GM23248 (cell line): Measurements from ENCODE around the gene SUDS3. TPM values are rescaled to one million over a fixed set of nuclear protein-coding genes. Genes with fewer than 3 reads are reported as not detected.

Experiments
- DNase-seq: peaks from one replicate; pipeline ENCODE4 v3.0.0-alpha.2; 2015
- H2AFZ ChIP-seq: fragments of 200-600 bp; sonication (generic); 2 replicates; pipeline ENCODE4 v1.6.1; 2016; ENCODE audit warnings: antibody characterized with exemption
- H3F3A ChIP-seq: fragments of 200-600 bp; sonication (generic); 2 replicates; pipeline ENCODE4 v1.6.1; 2016; ENCODE audit warnings: mild to moderate bottlenecking, antibody characterized with exemption, mixed run types; ENCODE audit not compliant: insufficient read depth
- H3K27ac ChIP-seq: fragments of 200-600 bp; sonication (generic); 2 replicates; pipeline ENCODE4 v1.5.1; 2016; ENCODE audit warnings: mild to moderate bottlenecking
- H3K27me3 ChIP-seq: fragments of 200-600 bp; sonication (generic); replicated peaks from 2 replicates; pipeline ENCODE4 v1.6.1; 2016; ENCODE audit warnings: mild to moderate bottlenecking; ENCODE audit not compliant: insufficient read depth
- H3K36me3 ChIP-seq: fragments of 200-600 bp; sonication (generic); 2 replicates; pipeline ENCODE4 v1.6.1; 2016; ENCODE audit warnings: low read depth, mild to moderate bottlenecking
- H3K4me1 ChIP-seq: fragments of 200-600 bp; sonication (generic); 2 replicates; pipeline ENCODE4 v1.6.1; 2016; ENCODE audit warnings: mild to moderate bottlenecking; ENCODE audit not compliant: insufficient read depth
- H3K4me2 ChIP-seq: fragments of 200-600 bp; sonication (generic); one replicate; pipeline ENCODE4 v1.6.1; 2016; ENCODE audit warnings: mild to moderate bottlenecking; ENCODE audit not compliant: unreplicated experiment
- H3K4me3 ChIP-seq: fragments of 200-600 bp; sonication (generic); 2 replicates; pipeline ENCODE4 v1.5.1; 2016; ENCODE audit warnings: mild to moderate bottlenecking
- H3K79me2 ChIP-seq: fragments of 200-600 bp; sonication (generic); 2 replicates; pipeline ENCODE4 v1.6.1; 2016; ENCODE audit warnings: mild to moderate bottlenecking; ENCODE audit not compliant: insufficient read depth
- H3K9ac ChIP-seq: fragments of 200-600 bp; sonication (generic); 2 replicates; pipeline ENCODE4 v1.6.1; 2016; ENCODE audit warnings: mild to moderate bottlenecking
- H3K9me2 ChIP-seq: fragments of 200-600 bp; sonication (generic); 2 replicates; pipeline ENCODE4 v1.6.1; 2016; ENCODE audit warnings: mixed run types, mild to moderate bottlenecking, moderate library complexity; ENCODE audit not compliant: insufficient read depth
- H3K9me3 ChIP-seq: fragments of 200-600 bp; sonication (generic); one replicate; pipeline ENCODE4 v1.6.1; 2017; ENCODE audit warnings: low read depth
- H4K20me1 ChIP-seq: fragments of 200-600 bp; sonication (generic); 2 replicates; pipeline ENCODE4 v1.6.0; 2016; ENCODE audit not compliant: insufficient read depth
- EZH2 ChIP-seq: fragments of 200-600 bp; sonication (generic); IDR thresholded peaks from 2 replicates; pipeline ENCODE4 v1.6.1; 2018; ENCODE audit warnings: antibody characterized with exemption, mild to moderate bottlenecking; ENCODE audit not compliant: insufficient read depth, poor library complexity, severe bottlenecking
- EZH2phosphoT487 ChIP-seq: fragments of 200-600 bp; sonication (generic); IDR thresholded peaks from 2 replicates; pipeline ENCODE4 v1.6.1; 2018; ENCODE audit warnings: antibody characterized with exemption, moderate library complexity, mild to moderate bottlenecking, low read depth; ENCODE audit not compliant: insufficient read depth
- WGBS, 2 experiments: methylation state at CpG; one replicate each; pipeline ENCODE4 v1.1.6; 2015 to 2017; ENCODE audit warnings: low lambda C conversion rate in 2 of 2, low coverage in 1 of 2; ENCODE audit errors: missing lambda C conversion rate in 2 of 2; 5-methylcytosine and 5-hydroxymethylcytosine counted together
- in situ Hi-C: fragments of 300-500 bp; cut with MboI; formaldehyde crosslinking; loops from 2 replicates; pipeline ENCODE4 v1.15.0; 2020
- polyA plus RNA-seq: library from polyadenylated mRNA; unstranded; fragments of >200 nt; fragmentation: Nextera tagmentation; extraction: Ambion mirVana; gene quantifications from 2 replicates; pipeline ENCODE4 v1.2.1, GENCODE V29; 2016
- total RNA-seq: library from RNA; depleted of rRNA; stranded (reverse); fragments of >200 nt; shearing (Covaris generic); gene quantifications from 2 replicates; pipeline ENCODE4 v1.2.3, GENCODE V29; 2014

Gene SUDS3
- total and polyA plus RNA-seq, 2 experiments from 2014 or later, result 17.6 to 27.1 TPM

DNA sequence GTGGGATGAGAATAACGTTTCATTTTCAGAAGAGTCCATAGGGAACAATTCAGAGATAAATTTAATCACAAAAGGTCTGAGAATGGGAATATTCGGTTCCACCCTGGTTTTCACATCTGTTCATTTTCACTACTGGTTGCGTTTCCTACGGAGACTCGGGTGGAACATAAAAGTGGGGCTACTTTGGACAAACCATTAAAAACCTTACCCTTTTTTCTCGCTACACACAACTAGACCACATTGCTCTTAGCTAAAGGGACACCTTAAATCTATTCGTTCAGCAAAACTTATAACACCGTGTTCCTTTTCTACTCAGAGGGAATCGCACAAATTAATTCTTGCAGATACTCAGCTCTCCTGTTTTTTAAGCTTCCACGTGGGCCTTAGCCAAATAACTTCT, 1.0 kb upstream of the SUDS3 start:
- Histone ChIP-seq H3K9me3 (no peaks in the 10 kb centered on the region), H3K79me2 (peaks cover 62% of the 10 kb centered on the region), H3K36me3 (0 out of 2 replicates have a peak, but pooled peaks cover 3% of the 10 kb centered on the region), H3K9me2 (no peaks in the 10 kb centered on the region), H3K27ac (peak overlapping the region; percentile 77), H3K9ac (peak overlapping the region; percentile 84), H3K4me1 (peaks cover 34% of the 10 kb centered on the region), H3K4me3 (peak overlapping the region; percentile 83), H2AFZ (peak overlapping the region; percentile 93), H3K27me3 (no peaks in the 10 kb centered on the region), H3F3A (peaks cover 43% of the 10 kb centered on the region), H4K20me1 (no peaks in the 10 kb centered on the region), H3K4me2 (peak overlapping the region; percentile 99)
- WGBS, 2 experiments, result 7 to 11% methylated on average over 10 of the region's 10 CpGs
- in situ Hi-C loops, result loop anchor here (10.0 kb wide), 2 partner anchors 201 to 511 kb away; no protein-coding TSS in a partner anchor
- no peak for TF ChIP-seq EZH2
- no peak for TF ChIP-seq EZH2phosphoT487
- peak; percentile 44 for DNase-seq

DNA sequence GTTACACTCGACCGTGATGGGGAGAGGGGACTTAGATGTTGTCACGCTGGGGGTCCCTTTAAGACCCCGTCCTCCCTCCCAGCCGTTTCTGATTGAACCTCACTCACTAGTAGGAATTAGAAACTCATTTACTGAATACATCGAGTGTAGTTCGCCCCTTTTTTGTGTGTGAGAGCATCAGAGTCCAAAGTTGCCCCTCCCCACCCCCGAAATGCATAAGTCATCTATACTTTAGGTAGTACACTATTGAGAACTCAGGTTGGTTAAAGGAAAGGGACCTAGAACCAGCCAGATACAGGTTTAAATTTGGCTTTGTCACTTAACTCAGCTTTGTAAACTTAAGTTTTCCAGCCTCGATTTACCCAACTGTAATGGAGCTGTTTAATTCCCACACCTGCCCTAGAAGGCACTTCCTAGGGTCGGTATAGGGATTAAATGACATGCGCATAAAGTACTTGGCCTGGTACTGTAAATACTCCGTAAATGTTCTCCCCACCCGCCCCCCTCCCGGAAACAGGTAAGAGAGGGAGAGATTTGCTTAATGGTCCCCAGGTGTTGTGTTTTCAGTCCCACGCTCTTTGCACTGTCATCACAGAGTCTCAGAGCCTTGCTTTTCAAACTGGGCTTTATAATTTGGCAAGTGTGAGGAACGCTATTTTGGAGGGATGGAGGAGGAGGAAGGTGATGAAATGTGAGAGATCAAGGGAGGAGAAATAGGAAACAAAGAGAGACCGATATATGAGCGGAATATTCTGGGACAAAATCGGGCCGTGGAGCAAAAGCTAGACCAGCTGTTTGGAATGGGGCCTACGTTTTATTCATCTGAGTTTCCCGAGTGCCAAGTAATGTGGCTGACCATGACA, 897 bp downstream of the SUDS3 start:
- Histone ChIP-seq H3F3A (peaks cover 35% of the 10 kb centered on the region), H3K27ac (peak overlapping the region; percentile 77), H3K4me1 (peaks cover 26% of the 10 kb centered on the region), H3K79me2 (peaks cover 53% of the 10 kb centered on the region), H2AFZ (peak overlapping the region; percentile 93), H3K9me3 (no peaks in the 10 kb centered on the region), H4K20me1 (no peaks in the 10 kb centered on the region), H3K9me2 (no peaks in the 10 kb centered on the region), H3K9ac (peak overlapping the region; percentile 84), H3K4me2 (peak overlapping the region; percentile 99), H3K4me3 (peak overlapping the region; percentile 83), H3K27me3 (no peaks in the 10 kb centered on the region), H3K36me3 (peaks cover 12% of the 10 kb centered on the region; the same call in 1 of the 2 replicates)
- TF ChIP-seq EZH2 (no peak), EZH2phosphoT487 (no peak)
- WGBS, 2 experiments, result 2 to 3% methylated on average over 22 of the region's 22 CpGs
- in situ Hi-C loops, result loop anchor here (10.0 kb wide), 2 partner anchors 202 to 512 kb away; no protein-coding TSS in a partner anchor
- peak; percentile 34 for DNase-seq

DNA sequence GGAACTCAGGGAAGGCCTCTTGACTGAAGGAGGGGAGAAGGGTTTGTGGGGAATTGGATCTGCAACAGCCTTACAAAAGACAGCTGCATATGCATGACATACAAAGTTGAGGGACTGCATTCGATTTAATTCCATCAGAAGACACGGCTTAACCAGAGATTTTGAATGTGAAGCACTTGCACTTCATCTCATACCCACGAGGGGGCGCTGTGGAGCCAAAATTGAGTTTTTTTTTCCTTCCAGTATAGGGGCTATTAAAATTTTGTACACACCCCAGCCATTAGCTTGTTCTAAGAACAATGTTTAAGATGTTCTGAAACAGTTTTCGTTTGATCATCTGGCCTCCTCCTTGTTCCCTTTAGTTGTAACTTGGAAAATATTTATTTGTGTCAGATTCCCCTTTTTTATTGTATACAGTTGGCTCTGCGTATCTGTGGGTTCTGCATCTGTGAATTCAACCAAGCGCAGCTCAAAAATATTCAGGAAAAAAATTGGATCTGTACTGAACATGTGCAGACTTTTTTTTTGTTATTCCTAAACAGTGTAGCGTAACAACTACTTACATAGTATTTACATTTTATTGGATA, 1.6 kb downstream of the SUDS3 start:
- Histone ChIP-seq H3F3A (peaks cover 35% of the 10 kb centered on the region), H3K27ac (peak overlapping the region; percentile 77), H3K36me3 (peaks cover 13% of the 10 kb centered on the region; the same call in 1 of the 2 replicates), H4K20me1 (no peaks in the 10 kb centered on the region), H3K27me3 (no peaks in the 10 kb centered on the region), H3K4me2 (peak overlapping the region; percentile 99), H2AFZ (peak overlapping the region; percentile 93), H3K4me1 (peaks cover 26% of the 10 kb centered on the region), H3K79me2 (peaks cover 51% of the 10 kb centered on the region), H3K9me2 (no peaks in the 10 kb centered on the region), H3K9ac (peak overlapping the region; percentile 84), H3K9me3 (no peaks in the 10 kb centered on the region), H3K4me3 (peak overlapping the region; percentile 83)
- 29 to 30% methylated on average over 8 of the region's 8 CpGs for WGBS, 2 experiments
- DNase-seq, result peak; percentile 71
- TF ChIP-seq EZH2, result no peak
- TF ChIP-seq EZH2phosphoT487, result no peak
- in situ Hi-C loops, result loop anchor here (10.0 kb wide), 2 partner anchors 203 to 513 kb away; no protein-coding TSS in a partner anchor

DNA sequence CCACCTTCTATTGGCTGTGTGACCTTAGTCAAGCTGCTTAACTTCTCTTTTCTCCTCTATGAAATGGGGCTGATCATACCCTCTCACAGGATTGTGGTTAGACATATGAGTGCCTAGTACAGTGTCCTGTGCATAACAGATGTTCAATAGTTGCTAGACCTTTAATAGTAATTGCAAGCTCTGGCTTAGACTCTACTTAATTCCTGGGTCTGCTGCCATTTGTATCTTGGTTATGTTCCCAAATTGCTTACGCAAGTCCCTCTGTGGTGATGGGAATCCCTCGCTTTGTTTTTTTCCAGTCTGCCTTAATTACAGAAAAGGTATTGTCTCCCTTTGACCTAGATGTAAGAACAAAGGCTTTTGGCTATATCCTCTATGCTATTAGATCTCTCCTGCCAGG, 15.1 kb downstream of the SUDS3 start:
- H3K9me2 ChIP-seq, result no peaks in the 10 kb centered on the region
- DNase-seq, result no peak
- in situ Hi-C loops, result no loop called here
- H3K4me1 ChIP-seq, result no peaks in the 10 kb centered on the region
- H3K27me3 ChIP-seq, result no peaks in the 10 kb centered on the region
- H3K4me2 ChIP-seq, result no peak overlapping the region
- H3K27ac ChIP-seq, result no peak overlapping the region
- 78 to 80% methylated on average over 2 of the region's 2 CpGs for WGBS, 2 experiments
- peaks cover 36% of the 10 kb centered on the region; the same call in 1 of the 2 replicates for H3K36me3 ChIP-seq
- H2AFZ ChIP-seq, result no peak overlapping the region
- no peaks in the 10 kb centered on the region for H4K20me1 ChIP-seq
- H3K4me3 ChIP-seq, result no peak overlapping the region
- no peak overlapping the region for H3K9ac ChIP-seq
- no peaks in the 10 kb centered on the region for H3F3A ChIP-seq
- H3K9me3 ChIP-seq, result no peaks in the 10 kb centered on the region
- peaks cover 8% of the 10 kb centered on the region; the same call in 1 of the 2 replicates for H3K79me2 ChIP-seq
- TF ChIP-seq EZH2 (no peak), EZH2phosphoT487 (no peak)
